ENCODE data around the gene DCST1. TPM values are rescaled to one million over a fixed set of nuclear protein-coding genes. Genes with fewer than 3 reads are reported as not detected.

Gene DCST1
- total RNA-seq, 1 donor, result not detected

- Histone ChIP-seq H3K79me2 (ENCODE audit: insufficient read depth, low read length) (peaks cover 43% of the 10 kb centered on the region), H3K36me3 (ENCODE audit: insufficient read depth, low read length) (no peaks in the 10 kb centered on the region), H3K27ac (ENCODE audit: low read depth, low read length) (peak overlapping the region; percentile 65), H3K9me3 (ENCODE audit: low read depth, low read length) (no peaks in the 10 kb centered on the region), H4K20me1 (ENCODE audit: insufficient read depth, low read length) (peaks cover 17% of the 10 kb centered on the region), H3K4me2 (ENCODE audit: insufficient read depth, low read length) (peak overlapping the region; percentile 87), H2AFZ (ENCODE audit: low read length) (peak overlapping the region; percentile 94), H3K4me3 (ENCODE audit: insufficient read depth, low read length) (peak overlapping the region; percentile 90), H3K27me3 (ENCODE audit: insufficient read depth, low read length) (no peaks in the 10 kb centered on the region), H3K4me1 (ENCODE audit: insufficient read depth, low read length) (peaks cover 40% of the 10 kb centered on the region)
- peak; percentile 100 for DNase-seq (ENCODE audit: insufficient read length, low spot score, missing footprints)
- peak; percentile 45 for TF ChIP-seq CTCF (IDR thresholded peaks at IDR 0.05; ENCODE audit: extremely low read depth, low read depth, low read length)
Measured at GRCh38 chr1:155001675-155002463, 31.8 kb upstream of the DCST1 start.

GRCh38 chr1:155002464-155003226, 31.0 kb upstream of the DCST1 start, which contains the start of gene ZBTB7B:
ZBTB7B (plus strand) TSS chr1:155002802; CDS start chr1:155014661, 11,859 bp downstream.
- peaks cover 24% of the 10 kb centered on the region for H4K20me1 ChIP-seq (ENCODE audit: insufficient read depth, low read length)
- H3K27ac ChIP-seq (ENCODE audit: low read depth, low read length), result peak within 1 kb of the TSS; percentile 72
- H3K4me2 ChIP-seq (ENCODE audit: insufficient read depth, low read length), result peak within 1 kb of the TSS; percentile 87
- H3K27me3 ChIP-seq (ENCODE audit: insufficient read depth, low read length), result no peaks in the 10 kb centered on the region
- peak within 1 kb of the TSS; percentile 90 for H3K4me3 ChIP-seq (ENCODE audit: insufficient read depth, low read length)
- H3K79me2 ChIP-seq (ENCODE audit: insufficient read depth, low read length), result peaks cover 50% of the 10 kb centered on the region
- DNase-seq (ENCODE audit: insufficient read length, low spot score, missing footprints), result peak; percentile 95
- TF ChIP-seq CTCF (IDR thresholded peaks at IDR 0.05; ENCODE audit: extremely low read depth, low read depth, low read length), result no peak
- H3K9me3 ChIP-seq (ENCODE audit: low read depth, low read length), result no peaks in the 10 kb centered on the region
- H3K36me3 ChIP-seq (ENCODE audit: insufficient read depth, low read length), result no peaks in the 10 kb centered on the region
- peaks cover 40% of the 10 kb centered on the region for H3K4me1 ChIP-seq (ENCODE audit: insufficient read depth, low read length)
- H2AFZ ChIP-seq (ENCODE audit: low read length), result peak within 1 kb of the TSS; percentile 94

- H2AFZ ChIP-seq (ENCODE audit: low read length), result peak overlapping the region; percentile 62
- H3K79me2 ChIP-seq (ENCODE audit: insufficient read depth, low read length), result peaks cover 57% of the 10 kb centered on the region
- peak; percentile 77 for DNase-seq (ENCODE audit: insufficient read length, low spot score, missing footprints)
- peaks cover 26% of the 10 kb centered on the region for H4K20me1 ChIP-seq (ENCODE audit: insufficient read depth, low read length)
- peaks cover 40% of the 10 kb centered on the region for H3K4me1 ChIP-seq (ENCODE audit: insufficient read depth, low read length)
- peak overlapping the region; percentile 72 for H3K27ac ChIP-seq (ENCODE audit: low read depth, low read length)
- H3K9me3 ChIP-seq (ENCODE audit: low read depth, low read length), result no peaks in the 10 kb centered on the region
- no peaks in the 10 kb centered on the region for H3K27me3 ChIP-seq (ENCODE audit: insufficient read depth, low read length)
- no peaks in the 10 kb centered on the region for H3K36me3 ChIP-seq (ENCODE audit: insufficient read depth, low read length)
- no peak for TF ChIP-seq CTCF (IDR thresholded peaks at IDR 0.05; ENCODE audit: extremely low read depth, low read depth, low read length)
- H3K4me3 ChIP-seq (ENCODE audit: insufficient read depth, low read length), result peak overlapping the region; percentile 89
- H3K4me2 ChIP-seq (ENCODE audit: insufficient read depth, low read length), result peak overlapping the region; percentile 76
Measured at GRCh38 chr1:155003227-155003765, 30.3 kb upstream of the DCST1 start.

Measured in osteoblast (primary cell).